Type B pancreatic cell (in vitro differentiated cells): ENCODE data around the gene C5. TPM values are rescaled to one million over a fixed set of nuclear protein-coding genes. Genes with fewer than 3 reads are reported as not detected.

Experiments used
- DNase-seq: peaks from one replicate; pipeline ENCODE4 v3.0.0; 2021; ENCODE audit warnings: mixed read lengths; ENCODE audit not compliant: unreplicated experiment; ENCODE audit errors: extremely low spot score
- H3K27ac Mint-ChIP-seq: 2 replicates; pipeline ENCODE4 v1.8.0; 2021; ENCODE audit warnings: mild to moderate bottlenecking, mixed read lengths
- H3K27me3 Mint-ChIP-seq: 2 replicates; pipeline ENCODE4 v1.8.0; 2021; ENCODE audit warnings: mixed read lengths
- H3K36me3 Mint-ChIP-seq: 2 replicates; pipeline ENCODE4 v1.8.0; 2021; ENCODE audit warnings: mixed read lengths
- H3K4me1 Mint-ChIP-seq: one replicate; pipeline ENCODE4 v1.8.0; 2021; ENCODE audit warnings: mixed read lengths; ENCODE audit not compliant: unreplicated experiment
- H3K4me3 Mint-ChIP-seq: 2 replicates; pipeline ENCODE4 v1.8.0; 2021; ENCODE audit warnings: mild to moderate bottlenecking, mixed read lengths
- H3K9me3 Mint-ChIP-seq: 2 replicates; pipeline ENCODE4 v1.8.0; 2021; ENCODE audit warnings: mixed read lengths
- CTCF ChIP-seq: fragments of 200-600 bp; sonication (generic); conservative IDR thresholded peaks from 2 replicates; pipeline ENCODE4 v1.5.0; 2021; ENCODE audit warnings: antibody characterized with exemption, mild to moderate bottlenecking
- total RNA-seq: library from RNA; stranded (reverse); gene quantifications from 2 replicates; pipeline ENCODE4 v1.2.1, GENCODE V29; 2021; ENCODE audit warnings: low replicate concordance

The C5 gene
- total RNA-seq, 1 donor from 2014 or later: 10.0 TPM

GRCh38 chr9:121009650-121010049 lies 40.4 kb downstream of the C5 start:
- Mint-ChIP-seq H3K27ac (no peak overlapping the region), H3K36me3 (peaks cover 12% of the 10 kb centered on the region), H3K27me3 (no peaks in the 10 kb centered on the region), H3K4me3 (no peak overlapping the region), H3K9me3 (no peaks in the 10 kb centered on the region), H3K4me1 (no peaks in the 10 kb centered on the region)
- DNase-seq: no peak
- no peak for TF ChIP-seq CTCF

DNA sequence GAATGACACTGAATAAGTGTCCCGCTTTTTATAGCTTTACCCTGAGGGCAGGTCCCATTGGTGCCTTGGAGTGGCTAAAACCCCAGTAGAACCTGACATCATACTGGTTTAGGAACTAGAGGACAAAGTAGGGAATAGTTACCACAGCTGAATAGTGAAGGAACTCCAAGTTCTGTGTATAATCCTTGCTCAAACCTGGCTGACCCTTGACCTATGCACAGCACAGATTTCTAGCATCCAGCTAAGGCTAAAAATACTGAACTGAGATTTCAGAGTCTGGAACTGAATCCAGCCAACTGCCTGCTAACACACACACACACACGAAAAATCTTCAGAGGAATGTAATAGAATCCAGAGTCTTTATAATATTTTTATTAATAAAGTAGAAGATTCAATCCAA lies 50.8 kb downstream of the C5 start:
- no peak for TF ChIP-seq CTCF
- H3K9me3 Mint-ChIP-seq: no peaks in the 10 kb centered on the region
- DNase-seq: no peak
- no peaks in the 10 kb centered on the region for H3K27me3 Mint-ChIP-seq
- H3K4me1 Mint-ChIP-seq: no peaks in the 10 kb centered on the region
- H3K27ac Mint-ChIP-seq: no peak overlapping the region
- H3K36me3 Mint-ChIP-seq: no peaks in the 10 kb centered on the region
- H3K4me3 Mint-ChIP-seq: no peak overlapping the region

DNA sequence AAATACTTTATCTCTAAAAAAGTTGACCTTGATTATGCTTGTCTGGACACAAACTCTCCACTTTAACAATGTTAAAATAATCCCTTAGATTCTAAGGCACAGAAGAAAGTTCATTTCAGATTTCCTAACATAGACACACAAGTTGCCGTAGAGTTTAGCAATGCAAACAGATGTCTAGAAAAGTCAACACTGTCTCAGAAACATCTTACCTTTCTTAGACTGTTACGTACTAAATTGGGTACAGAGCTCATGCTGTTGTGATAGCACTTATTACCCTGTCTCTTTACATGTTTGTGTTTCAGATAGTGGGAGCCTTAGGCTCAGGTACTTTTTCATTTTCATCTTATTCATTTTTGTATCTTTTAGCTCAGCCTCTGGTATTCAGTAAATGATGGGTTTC lies 52.0 kb downstream of the C5 start:
- DNase-seq: no peak
- Mint-ChIP-seq H3K4me3 (no peak overlapping the region), H3K27me3 (no peaks in the 10 kb centered on the region), H3K4me1 (no peaks in the 10 kb centered on the region), H3K9me3 (no peaks in the 10 kb centered on the region), H3K27ac (no peak overlapping the region), H3K36me3 (no peaks in the 10 kb centered on the region)
- TF ChIP-seq CTCF: no peak

- Mint-ChIP-seq H3K4me3 (no peak overlapping the region), H3K27ac (no peak overlapping the region), H3K9me3 (no peaks in the 10 kb centered on the region), H3K36me3 (no peaks in the 10 kb centered on the region), H3K27me3 (no peaks in the 10 kb centered on the region), H3K4me1 (no peaks in the 10 kb centered on the region)
- no peak for TF ChIP-seq CTCF
- no peak for DNase-seq
These were observed 52.6 kb downstream of the C5 start for GRCh38 chr9:120997502-120997901.

- H3K36me3 Mint-ChIP-seq: no peaks in the 10 kb centered on the region
- H3K27me3 Mint-ChIP-seq: no peaks in the 10 kb centered on the region
- DNase-seq: no peak
- H3K4me1 Mint-ChIP-seq: no peaks in the 10 kb centered on the region
- H3K9me3 Mint-ChIP-seq: no peaks in the 10 kb centered on the region
- H3K4me3 Mint-ChIP-seq: no peak overlapping the region
- H3K27ac Mint-ChIP-seq: no peak overlapping the region
- no peak for TF ChIP-seq CTCF
These were observed 53.7 kb downstream of the C5 start for GRCh38 chr9:120996409-120996808.

GRCh38 chr9:120989065-120989464 lies 61.0 kb downstream of the C5 start:
- no peaks in the 10 kb centered on the region for H3K4me1 Mint-ChIP-seq
- no peak overlapping the region for H3K27ac Mint-ChIP-seq
- H3K36me3 Mint-ChIP-seq: peaks cover 5% of the 10 kb centered on the region
- DNase-seq: no peak
- H3K27me3 Mint-ChIP-seq: no peaks in the 10 kb centered on the region
- no peak overlapping the region for H3K4me3 Mint-ChIP-seq
- no peak for TF ChIP-seq CTCF
- H3K9me3 Mint-ChIP-seq: no peaks in the 10 kb centered on the region
